ENCODE data around the gene RAB11FIP4. TPM values are rescaled to one million over a fixed set of nuclear protein-coding genes. Genes with fewer than 3 reads are reported as not detected.

RAB11FIP4 gene
- total and polyA plus RNA-seq, 10 of the 15 experiments (the other 5 are each of a cell fraction or from before 2014, with no cell fraction given), result 1.4 to 27.0 (median 17.6) TPM

- Histone ChIP-seq H2AFZ (ENCODE audit: control insufficient read depth, low read depth, low read length) (no peak overlapping the region), H4K20me1 (ENCODE audit: control insufficient read depth, insufficient read depth) (no peaks in the 10 kb centered on the region), H3K79me2 (ENCODE audit: control insufficient read depth, insufficient read depth, low read length) (peaks cover 23% of the 10 kb centered on the region), H3K27me3 (replicated peaks in 1 of 2; ENCODE audit: control insufficient read depth in 2 of 2, insufficient read depth in 2 of 2, low read length in 1 of 2) (no peaks in the 10 kb centered on the region), H3K9me3 (replicated peaks; ENCODE audit: control insufficient read depth, insufficient read depth, low read length) (no peaks in the 10 kb centered on the region), H3K27ac (ENCODE audit: control insufficient read depth, insufficient read depth) (no peak overlapping the region), H3K9ac (ENCODE audit: control insufficient read depth, insufficient read depth, low read length) (peak overlapping the region; percentile 68), H3K4me1 (ENCODE audit: control insufficient read depth, insufficient read depth, low read length) (peaks cover 55% of the 10 kb centered on the region), H3K36me3 (ENCODE audit: control insufficient read depth in 2 of 2, insufficient read depth in 2 of 2, low read length in 1 of 2) (no peaks in the 10 kb centered on the region; a peak in 1 of 4 replicates), H3K4me3 (peak overlapping the region; percentile 92), H3K4me2 (ENCODE audit: control insufficient read depth, insufficient read depth) (peak overlapping the region; percentile 97)
- in situ Hi-C loops (cut with MboI) (no loop called here), intact Hi-C loops (cut with micrococcal nuclease; ENCODE audit: unreplicated experiment) (loop anchor here (5.0 kb wide), 1 partner anchor 48 kb away; no protein-coding TSS in a partner anchor)
- CTCF ChIA-PET, result interaction anchor here (0.6 to 3.7 kb wide), 7 partner anchors 10 to 353 kb away, joined by 3 to 23 read pairs (median 3); no protein-coding TSS in a partner anchor
- TF ChIP-seq EGR1 (IDR thresholded peaks at IDR 0.05; ENCODE audit: borderline replicate concordance in 1 of 2, low read depth in 2 of 2, low read length in 2 of 2) (peak in 1 of 2 experiments; percentile 45; a peak in 1 of 3 replicates), NR2C1 (IDR thresholded peaks at IDR 0.05) (peak; percentile 40; the same call in 1 of the 2 replicates), NR2F1 (conservative IDR thresholded peaks at IDR 0.05) (peak; percentile 70; the same call in 1 of the 2 replicates), BHLHE40 (IDR thresholded peaks at IDR 0.05; ENCODE audit: borderline replicate concordance in 1 of 2, low read depth in 2 of 2, low read length in 1 of 2) (no peak), ZBTB33 (IDR thresholded peaks at IDR 0.05) (peak; percentile 85)
- DNase-seq (ENCODE audit: low read depth, low spot score) (no peak), FAIRE-seq (no peak), ATAC-seq (no peak)
- POLR2A ChIA-PET, result interaction anchor here (0.8 to 3.3 kb wide), 6 partner anchors 10 to 52 kb away, joined by 3 to 30 read pairs (median 5); no protein-coding TSS in a partner anchor
- SMC1A ChIA-PET (ENCODE audit: uncharacterized antibody, unreplicated experiment), result interaction anchor here (0.6 to 6.2 kb wide), 4 partner anchors 9 to 21 kb away, joined by 3 to 60 read pairs (median 4); no protein-coding TSS in a partner anchor
- RAD21 ChIA-PET (ENCODE audit: unreplicated experiment), result interaction anchor here (3.6 kb wide), 1 partner anchor 20 kb away, joined by 37 read pairs; no protein-coding TSS in a partner anchor
- no TSS peak for BruUV-seq (replicated peaks)
- 91% methylated on average over 16 of the region's 16 CpGs for WGBS (ENCODE audit: insufficient coverage, insufficient replicate concordance, low lambda C conversion rate, missing lambda C conversion rate)
Observed at GRCh38 chr17:31489295-31490018, 98.0 kb downstream of the RAB11FIP4 start.
